OCI-LY7 (cell line): ENCODE data around the gene MRPL49. TPM values are rescaled to one million over a fixed set of nuclear protein-coding genes. Genes with fewer than 3 reads are reported as not detected.

Source experiments
- BruUV-seq: library from RNA; stranded (reverse); fragments of 400-500 nt; replicated peaks from 2 replicates; lab custom pipeline; 2021; lab: Mats Ljungman, UMichigan
- CTCF ChIA-PET: fragments of 300-600 bp; sonication (Branson Sonifier 250); formaldehyde crosslinking; loops from one replicate; lab custom pipeline; 2022; ENCODE audit warnings: antibody characterized with exemption; ENCODE audit not compliant: unreplicated experiment; lab: Charles Lee
- POLR2A ChIA-PET: fragments of 300-600 bp; sonication (Branson Sonifier 250); formaldehyde crosslinking; loops from one replicate; lab custom pipeline; 2022; ENCODE audit warnings: antibody characterized with exemption; lab: Charles Lee
- DNase-seq: peaks from one replicate; pipeline ENCODE4 v3.0.0-alpha.2; 2015; ENCODE audit warnings: low spot score
- H2AFZ ChIP-seq: fragments of 200-600 bp; sonication (generic), shearing (Covaris generic); 2 replicates; pipeline ENCODE4 v1.6.1; 2014; ENCODE audit warnings: mild to moderate bottlenecking, antibody characterized with exemption, low read length, moderate library complexity
- H3K27ac ChIP-seq: fragments of 200-600 bp; sonication (generic); 2 replicates; pipeline ENCODE4 v1.5.1; 2014; ENCODE audit warnings: mixed run types, low read depth, mild to moderate bottlenecking, moderate library complexity, low read length, inconsistent platforms; ENCODE audit not compliant: poor library complexity, severe bottlenecking
- H3K36me3 ChIP-seq: fragments of 200-600 bp; sonication (generic); 2 replicates; pipeline ENCODE4 v1.6.1; 2014; ENCODE audit warnings: mild to moderate bottlenecking, antibody characterized with exemption, low read length, moderate library complexity, mixed read lengths; ENCODE audit not compliant: insufficient read depth
- H3K4me1 ChIP-seq: fragments of 200-600 bp; sonication (generic); 2 replicates; pipeline ENCODE4 v1.5.1; 2014; ENCODE audit warnings: mild to moderate bottlenecking, low read length; ENCODE audit not compliant: insufficient read depth, poor library complexity, severe bottlenecking
- H3K4me2 ChIP-seq: fragments of 200-600 bp; sonication (generic); 2 replicates; pipeline ENCODE4 v1.6.1; 2014; ENCODE audit warnings: mild to moderate bottlenecking, low read length
- H3K4me3 ChIP-seq: fragments of 200-600 bp; sonication (generic); 2 replicates; pipeline ENCODE4 v1.5.1; 2014; ENCODE audit warnings: mild to moderate bottlenecking, low read depth, low read length; ENCODE audit not compliant: poor library complexity, severe bottlenecking
- H3K79me2 ChIP-seq: fragments of 200-600 bp; sonication (generic); 2 replicates; pipeline ENCODE4 v1.6.1; 2016; ENCODE audit warnings: low read depth, mild to moderate bottlenecking, low read length, moderate library complexity, mixed read lengths; ENCODE audit not compliant: insufficient read depth
- H3K9me2 ChIP-seq: fragments of 200-600 bp; sonication (generic); 2 replicates; pipeline ENCODE4 v1.6.1; 2016; ENCODE audit warnings: mild to moderate bottlenecking, low read length, mixed read lengths; ENCODE audit not compliant: insufficient read depth
- H3K9me3 ChIP-seq: fragments of 200-600 bp; sonication (generic); 2 replicates; pipeline ENCODE4 v1.6.1; 2014; ENCODE audit warnings: mild to moderate bottlenecking, mixed run types, low read length, mixed read lengths
- H4K20me1 ChIP-seq: fragments of 200-600 bp; sonication (generic); 2 replicates; pipeline ENCODE4 v1.6.1; 2014; ENCODE audit warnings: mild to moderate bottlenecking, antibody characterized with exemption, low read length, moderate library complexity, mixed read lengths; ENCODE audit not compliant: insufficient read depth
- CTCF ChIP-seq: fragments of 200-600 bp; sonication (generic); conservative IDR thresholded peaks from 2 replicates; pipeline ENCODE4 v1.5.1; 2014; ENCODE audit warnings: mild to moderate bottlenecking, antibody characterized with exemption, low read length, moderate library complexity, mixed read lengths
- EZH2phosphoT487 ChIP-seq: fragments of 200-600 bp; sonication (generic); IDR thresholded peaks from 2 replicates; pipeline ENCODE4 v1.6.1; 2018; ENCODE audit warnings: low read depth, borderline replicate concordance, mild to moderate bottlenecking, mixed run types, antibody characterized with exemption, low read length, moderate library complexity, mixed read lengths
- intact Hi-C: fragments of 100-400 bp; cut with micrococcal nuclease; formaldehyde crosslinking; loops from one replicate; pipeline ENCODE4 v1.10.0; 2022; ENCODE audit not compliant: unreplicated experiment
- total RNA-seq, 2 experiments: library from RNA; depleted of rRNA in 1 of 2; stranded (reverse); fragments of >200 nt in 1 of 2; shearing (Covaris generic) in 1 of 2; gene quantifications; 2 replicates each; pipeline ENCODE4 v1.2.3, GENCODE V29; 2014 to 2022

MRPL49 gene
- total RNA-seq, 2 experiments from 2014 or later, result 65.2 to 81.6 TPM

- no peaks in the 10 kb centered on the region; the same call in 1 of the 2 replicates for H3K36me3 ChIP-seq
- ChIA-PET POLR2A (no interaction called here), CTCF (no interaction called here)
- TF ChIP-seq EZH2phosphoT487, result no peak
- TF ChIP-seq CTCF, result no peak
- no TSS peak for BruUV-seq
- H2AFZ ChIP-seq, result peak overlapping the region; percentile 1; the same call in 1 of the 2 replicates
- no peak overlapping the region for H3K4me3 ChIP-seq
- H3K9me3 ChIP-seq, result peaks cover 15% of the 10 kb centered on the region; the same call in 1 of the 2 replicates
- no peaks in the 10 kb centered on the region for H3K9me2 ChIP-seq
- intact Hi-C loops, result no loop called here
- DNase-seq, result no peak
- H3K4me1 ChIP-seq, result peaks cover 27% of the 10 kb centered on the region
- H3K27ac ChIP-seq, result no peak overlapping the region
- no peak overlapping the region for H3K4me2 ChIP-seq
- no peaks in the 10 kb centered on the region for H4K20me1 ChIP-seq
- H3K79me2 ChIP-seq, result no peaks in the 10 kb centered on the region
Observed at GRCh38 chr11:65150509-65151299, 28.6 kb downstream of the MRPL49 start.

GRCh38 chr11:65151331-65151899 lies 29.3 kb downstream of the MRPL49 start:
- Histone ChIP-seq H3K4me3 (no peak overlapping the region), H3K9me2 (no peaks in the 10 kb centered on the region), H2AFZ (peak overlapping the region; percentile 1; the same call in 1 of the 2 replicates), H3K4me2 (no peak overlapping the region), H3K36me3 (no peaks in the 10 kb centered on the region; the same call in 1 of the 2 replicates), H3K4me1 (peaks cover 20% of the 10 kb centered on the region), H3K79me2 (no peaks in the 10 kb centered on the region), H3K27ac (no peak overlapping the region), H4K20me1 (no peaks in the 10 kb centered on the region), H3K9me3 (peaks cover 12% of the 10 kb centered on the region; the same call in 1 of the 2 replicates)
- intact Hi-C loops, result no loop called here
- ChIA-PET POLR2A (no interaction called here), CTCF (no interaction called here)
- BruUV-seq, result no TSS peak
- DNase-seq, result no peak
- TF ChIP-seq EZH2phosphoT487 (no peak), CTCF (no peak)
